NCI-H187 (cell line): ENCODE results near the gene ARHGAP15.

Experiments used
- DNase-seq, 2 experiments: peaks; one replicate each; lab custom pipeline; 2025; lab: John Stamatoyannopoulos, UW

Gene ARHGAP15

DNA sequence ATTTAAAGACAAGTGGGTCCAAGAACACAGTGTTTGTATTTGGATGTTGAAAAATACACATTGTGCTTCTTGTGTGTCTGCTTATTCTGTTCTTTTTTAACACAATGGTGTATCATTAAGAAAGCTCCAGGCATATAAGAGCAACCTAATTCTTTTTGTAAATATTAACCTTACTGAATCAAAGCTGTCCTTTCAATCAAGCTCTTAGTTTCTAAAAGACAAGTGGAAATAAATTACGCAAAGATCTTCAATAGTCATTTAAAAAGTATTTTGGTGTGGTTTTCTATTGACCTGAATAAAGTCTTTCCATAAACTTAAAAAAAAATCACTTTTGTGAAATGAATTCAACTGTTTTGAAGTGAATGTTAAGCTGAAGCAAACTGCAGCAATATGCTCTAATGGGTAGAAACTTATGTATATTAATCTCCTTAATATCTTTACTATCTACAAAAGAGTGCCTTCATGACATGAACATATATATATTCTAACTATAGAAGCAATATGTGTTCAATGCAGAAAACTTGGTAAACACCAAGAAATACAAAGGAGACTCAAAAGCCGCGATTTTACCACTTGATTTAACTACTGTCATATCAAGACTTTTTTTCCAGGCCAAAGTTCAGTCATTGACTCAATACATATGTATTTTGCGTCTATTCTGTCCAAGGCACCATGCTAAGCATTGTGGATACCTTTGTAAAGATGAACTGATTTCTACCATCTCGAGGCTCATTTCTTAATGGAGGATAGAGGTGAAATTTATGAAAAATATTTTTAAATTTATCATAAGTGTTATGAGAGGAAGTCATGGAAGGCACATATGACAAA is 97.7 kb downstream of the ARHGAP15 start:
- DNase-seq = no peak

GRCh38 chr2:143229411-143229810 is 100.2 kb downstream of the ARHGAP15 start:
- DNase-seq = no peak

- no peak for DNase-seq
These were observed 100.7 kb downstream of the ARHGAP15 start for GRCh38 chr2:143229952-143230351.

DNA sequence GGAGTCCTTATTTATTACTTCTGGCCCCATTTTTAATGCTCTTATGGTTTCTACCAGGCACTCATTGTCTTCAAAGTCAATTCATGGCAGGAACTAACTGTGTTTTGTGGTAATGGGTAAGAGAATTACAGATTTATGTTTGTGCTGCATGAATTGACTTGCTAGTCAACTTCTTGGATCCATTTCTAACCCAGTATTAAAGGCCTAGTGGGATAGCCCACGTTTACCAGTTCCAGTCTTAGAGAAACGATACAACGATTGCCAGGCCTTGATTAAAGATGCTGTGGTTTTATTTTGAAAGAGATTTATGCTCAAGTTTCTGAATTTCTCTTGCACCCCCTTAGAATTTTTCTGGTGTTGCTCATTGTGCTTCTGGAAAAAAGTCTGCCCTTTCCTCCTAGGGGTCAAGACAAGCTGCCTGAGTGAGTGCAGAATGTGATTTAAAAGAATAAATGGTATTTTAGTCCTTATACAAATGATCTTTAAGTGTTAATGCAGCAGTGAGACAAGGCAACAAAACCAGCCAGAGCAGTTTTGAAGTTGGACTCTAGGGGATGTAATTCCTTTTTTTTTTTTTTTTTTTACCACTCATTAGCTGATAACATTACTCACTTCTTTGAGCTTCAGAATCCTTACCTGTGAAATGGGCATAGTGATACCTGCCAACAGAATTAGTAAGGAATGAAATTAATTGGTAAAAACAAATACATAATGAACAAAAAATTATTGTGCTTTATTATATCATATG is 101.5 kb downstream of the ARHGAP15 start:
- no peak for DNase-seq

DNA sequence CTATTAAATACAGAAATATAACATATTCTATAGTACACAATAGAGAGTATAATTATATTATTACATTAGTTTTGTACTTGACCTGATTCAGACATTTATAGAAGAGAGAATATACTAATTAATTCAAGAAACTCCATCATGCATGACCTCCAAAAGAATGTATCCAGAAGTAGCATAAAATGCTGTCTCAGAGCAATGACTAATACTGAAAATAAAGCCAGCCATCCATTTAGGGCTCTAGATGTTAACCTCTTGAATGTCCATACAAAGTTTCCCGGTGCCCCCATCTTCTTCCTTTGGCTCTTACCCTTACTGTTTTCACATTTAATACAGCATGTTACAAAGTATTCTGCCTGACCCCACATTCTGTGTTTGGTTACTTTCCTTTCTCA is 102.0 kb downstream of the ARHGAP15 start:
- no peak for DNase-seq

DNA sequence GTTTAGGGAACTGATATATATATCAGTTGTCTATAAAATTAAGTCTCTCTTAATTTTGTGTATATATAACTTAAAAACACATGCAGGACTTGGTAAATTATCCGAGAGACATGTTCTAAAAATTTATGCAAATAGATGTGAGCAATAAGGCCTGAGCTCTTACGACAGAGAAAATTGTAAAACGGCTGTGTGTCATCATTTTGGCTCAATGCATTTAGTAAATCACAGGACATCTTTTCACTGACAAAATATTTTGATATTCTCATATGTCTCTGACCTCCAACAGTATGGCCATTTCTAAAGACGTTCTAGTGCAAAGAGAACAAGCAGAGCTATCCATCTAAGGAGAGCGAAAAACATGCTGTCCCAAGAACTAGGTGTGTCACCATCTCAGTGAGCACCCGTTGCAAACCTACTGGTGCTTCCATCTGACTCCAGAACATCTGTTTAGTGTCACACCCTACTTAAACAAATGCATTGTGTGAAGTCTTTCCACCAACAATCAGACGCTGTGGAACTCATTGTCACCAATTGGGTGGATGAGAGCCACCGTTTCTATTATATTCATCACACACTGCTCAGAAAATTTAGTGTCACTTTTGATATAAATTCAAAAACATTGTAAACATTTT is 108.0 kb downstream of the ARHGAP15 start:
- DNase-seq = no peak

DNA sequence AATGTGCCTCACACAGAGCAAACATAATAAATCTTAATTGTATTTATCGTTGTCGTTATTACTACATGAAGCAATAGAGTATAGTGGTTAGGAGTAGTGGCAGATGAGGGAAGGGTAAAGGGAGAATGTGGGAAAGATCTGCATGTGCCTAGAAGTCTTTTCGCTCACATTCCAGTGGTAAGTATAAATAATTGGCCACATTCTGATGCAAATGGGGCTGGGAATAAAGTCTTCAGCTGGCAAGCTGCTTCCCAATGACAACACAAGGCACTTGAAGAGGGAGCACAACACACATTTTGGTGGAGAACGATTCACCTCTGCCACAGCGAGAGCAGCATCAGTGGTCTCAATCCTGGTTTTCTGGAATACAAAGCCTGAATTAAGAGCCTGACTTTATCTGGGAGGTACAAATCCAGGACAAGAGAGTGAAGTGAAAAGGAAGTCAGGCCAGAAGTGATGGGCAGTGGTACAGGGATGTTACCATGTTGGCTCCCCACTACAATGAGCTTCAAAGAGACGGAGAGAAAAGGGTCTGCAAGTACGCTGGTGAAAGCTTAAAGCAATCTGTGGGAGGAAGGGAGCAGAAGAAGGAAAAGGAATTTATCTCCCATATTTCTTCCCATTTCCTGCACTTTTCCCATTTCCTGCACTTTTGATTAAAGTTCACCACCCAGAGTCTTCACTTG is 112.3 kb downstream of the ARHGAP15 start:
- no peak for DNase-seq

DNA sequence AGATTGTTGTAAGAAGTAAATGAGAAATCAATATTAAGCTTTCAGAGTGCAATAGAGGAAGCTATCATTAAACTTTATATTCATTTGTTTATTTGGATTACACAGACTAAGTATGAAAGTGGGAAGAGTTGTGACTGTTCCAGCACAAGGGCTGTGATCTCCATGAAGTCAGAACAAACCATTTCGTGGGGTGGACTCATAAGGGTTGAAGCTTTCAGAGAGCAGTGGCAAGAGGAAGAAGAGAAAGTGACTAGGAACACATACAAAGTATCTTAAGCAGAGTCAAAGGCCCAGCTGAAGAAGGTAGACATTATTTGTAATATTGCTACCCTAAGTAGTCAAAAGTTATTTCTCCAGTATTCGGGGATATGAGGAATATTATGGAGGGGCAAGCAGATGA is 117.0 kb downstream of the ARHGAP15 start:
- DNase-seq = no peak

DNA sequence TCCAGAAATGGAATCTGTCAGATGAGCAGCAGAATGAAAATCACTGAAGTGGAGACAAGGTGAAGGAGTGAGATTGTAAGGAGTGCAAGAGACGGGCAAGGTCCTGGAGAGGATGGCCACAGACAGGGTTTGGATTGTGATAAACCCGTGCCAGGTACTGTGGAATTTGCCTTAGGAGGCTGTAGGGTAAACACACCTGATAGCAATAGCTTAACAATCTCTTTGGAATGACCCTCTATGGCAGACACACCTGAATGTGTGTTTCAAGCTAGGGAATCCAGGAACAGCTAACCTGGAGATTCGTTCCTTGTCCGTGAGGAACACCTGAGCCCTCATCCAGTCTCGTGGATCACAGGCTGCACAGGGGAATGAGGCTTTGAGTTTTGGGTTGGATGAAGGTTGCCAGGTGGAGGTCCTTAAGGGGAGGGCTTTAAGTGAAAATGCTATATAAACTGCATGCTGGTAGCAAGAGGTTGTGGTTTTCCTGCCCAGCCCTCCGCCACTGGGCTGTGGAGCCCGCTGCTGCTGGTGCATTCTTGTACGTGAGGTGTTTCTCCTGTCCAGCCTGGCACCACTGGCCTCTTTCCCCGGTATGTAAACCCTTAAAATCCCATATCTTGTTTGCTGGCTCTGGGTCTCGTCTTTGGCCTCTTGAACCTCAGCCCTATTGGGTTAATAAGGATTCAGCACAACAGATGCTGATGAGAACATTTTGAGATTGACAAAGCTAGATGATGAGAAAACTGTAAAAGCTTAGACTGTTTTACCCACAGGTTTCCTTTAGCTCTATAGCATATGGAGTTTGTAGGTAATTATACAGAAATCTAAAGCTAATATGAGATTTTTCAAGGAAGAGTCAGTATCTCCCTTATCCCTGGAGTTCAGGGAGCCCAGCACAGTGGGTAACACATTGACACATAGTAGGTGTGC is 117.9 kb downstream of the ARHGAP15 start:
- no peak for DNase-seq

- DNase-seq = no peak
These were observed 119.4 kb downstream of the ARHGAP15 start for GRCh38 chr2:143248631-143249030.

- DNase-seq = no peak
These were observed 122.5 kb downstream of the ARHGAP15 start for GRCh38 chr2:143251681-143252080.

DNA sequence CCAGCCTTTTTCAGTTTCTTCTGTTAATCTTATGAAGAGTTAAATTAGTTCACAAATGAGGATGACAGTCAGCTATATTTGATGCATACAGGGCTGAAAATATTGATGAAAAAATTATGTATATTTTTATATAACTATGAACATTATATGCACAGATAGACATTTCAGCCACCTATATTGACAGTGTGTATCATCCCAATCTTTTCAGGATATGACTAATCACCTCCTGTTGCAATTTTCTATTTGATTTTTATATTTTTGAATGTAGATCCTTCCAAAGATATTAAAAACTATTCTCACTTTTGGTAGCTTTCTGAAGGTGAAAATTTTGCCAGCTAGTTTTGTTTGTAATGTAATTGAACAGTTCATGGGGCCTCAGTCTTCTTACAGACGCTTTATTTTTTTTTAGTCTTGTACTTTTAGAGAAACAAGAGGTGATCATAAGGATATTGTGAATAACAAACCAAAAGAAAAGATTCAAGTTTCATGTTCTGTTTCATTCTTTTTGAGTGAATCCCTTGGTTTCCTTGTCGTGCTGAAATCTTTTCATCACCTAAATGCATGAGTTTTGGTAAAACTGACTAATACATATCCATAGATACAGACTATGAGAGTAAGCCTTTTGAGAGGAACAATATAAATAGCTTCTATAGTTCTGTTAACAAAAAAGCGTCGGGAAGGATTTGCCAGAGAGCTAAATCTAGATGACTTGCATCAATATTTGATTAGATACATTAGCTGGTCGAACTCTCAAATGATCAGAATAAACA is 123.1 kb downstream of the ARHGAP15 start:
- no peak for DNase-seq

GRCh38 chr2:143254110-143254509 is 124.9 kb downstream of the ARHGAP15 start:
- no peak for DNase-seq

DNA sequence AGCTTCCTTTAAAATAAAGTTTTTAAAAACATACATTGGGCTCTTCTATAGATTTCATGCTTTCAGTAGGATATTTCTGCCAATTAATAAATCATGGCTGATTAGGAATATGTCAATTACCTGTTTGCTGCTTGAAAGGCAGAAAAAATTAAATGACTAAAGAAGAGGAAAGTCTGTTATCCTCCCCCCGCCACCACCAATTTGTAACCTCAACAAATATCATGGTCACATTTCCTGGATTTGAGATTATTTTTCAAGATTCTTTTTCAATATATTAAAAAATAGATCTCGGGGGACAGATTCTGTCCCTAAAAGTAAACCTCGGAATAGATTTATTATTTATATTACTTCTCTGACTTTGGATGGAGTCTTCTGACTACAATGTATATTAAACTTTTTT is 125.9 kb downstream of the ARHGAP15 start:
- DNase-seq = no peak

- DNase-seq = no peak
These were observed 126.7 kb downstream of the ARHGAP15 start for GRCh38 chr2:143255899-143256298.

DNA sequence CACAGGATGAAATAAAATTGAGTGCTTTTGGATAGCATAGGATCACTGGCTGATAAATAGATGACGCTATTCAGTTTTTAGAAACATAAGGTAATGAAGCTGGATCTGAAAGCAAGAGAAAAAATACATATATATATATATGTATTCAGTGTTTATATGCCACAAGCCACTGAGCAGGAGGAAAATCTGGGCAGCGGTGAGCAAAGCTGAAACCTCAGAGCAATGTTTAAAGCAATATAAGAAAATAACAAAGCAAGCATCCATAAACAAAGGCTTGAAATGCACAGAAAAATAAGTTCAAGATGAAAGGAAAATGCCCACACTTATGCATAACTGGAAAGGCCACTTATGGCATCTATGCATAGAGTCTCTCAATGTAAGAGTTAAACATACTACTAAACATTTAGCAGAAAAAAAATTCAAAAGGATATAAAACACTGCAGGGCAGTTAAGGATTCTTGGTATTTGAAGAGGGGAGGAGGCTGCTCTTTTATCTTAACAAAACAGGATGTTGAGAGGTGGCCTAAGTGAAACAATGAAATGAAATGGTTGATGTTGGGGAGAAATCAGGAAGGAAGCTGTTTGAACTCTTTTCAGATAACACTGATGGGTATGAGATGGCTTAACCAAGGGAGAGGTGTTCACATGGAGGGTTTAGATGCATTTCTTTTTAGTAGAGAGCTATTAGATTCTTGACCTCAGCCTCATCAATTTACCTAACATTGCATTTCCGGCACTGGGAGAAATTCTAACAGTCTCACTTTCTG is 129.1 kb downstream of the ARHGAP15 start:
- no peak for DNase-seq

GRCh38 chr2:143259368-143259958 is 130.2 kb downstream of the ARHGAP15 start:
- DNase-seq = peak; percentile 13 to 24

DNA sequence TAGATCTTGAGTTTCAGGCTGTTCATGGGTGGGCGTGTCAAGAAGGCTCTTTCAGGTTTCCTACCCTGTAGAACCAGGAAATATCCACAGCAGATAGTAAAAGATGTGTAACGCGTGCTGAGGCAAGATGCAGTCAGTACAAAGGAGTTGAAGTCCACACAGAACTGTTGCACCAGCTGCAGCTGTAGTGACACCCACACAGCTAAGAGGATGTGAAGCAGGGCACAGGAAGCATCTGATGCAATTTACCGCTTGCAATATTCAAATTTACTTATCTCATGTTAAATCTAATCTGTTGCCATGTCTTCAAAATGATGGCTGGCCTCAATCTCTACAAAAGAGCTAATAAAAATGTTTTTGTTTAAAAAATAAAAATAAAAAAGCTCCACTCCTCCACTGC is 132.8 kb downstream of the ARHGAP15 start:
- no peak for DNase-seq

GRCh38 chr2:143262389-143262788 is 133.2 kb downstream of the ARHGAP15 start:
- no peak for DNase-seq
